CD4-positive, alpha-beta T cell treated with Interleukin-6 for 4 hours (primary cell): ENCODE data around the gene PLEKHA6.

Experiments
- DNase-seq: peaks from one replicate; pipeline ENCODE4 v3.0.0-alpha.2; 2020; ENCODE audit warnings: mixed read lengths

PLEKHA6 gene

GRCh38 chr1:204353213-204353910 lies 6.4 kb downstream of the PLEKHA6 start:
- no peak for DNase-seq

GRCh38 chr1:204350857-204351573 lies 8.7 kb downstream of the PLEKHA6 start:
- no peak for DNase-seq

- DNase-seq: no peak
These were observed 9.4 kb downstream of the PLEKHA6 start for GRCh38 chr1:204350312-204350711.

GRCh38 chr1:204349602-204350001 lies 10.1 kb downstream of the PLEKHA6 start:
- DNase-seq: no peak

- no peak for DNase-seq
These were observed 11.0 kb downstream of the PLEKHA6 start for GRCh38 chr1:204348722-204349121.

GRCh38 chr1:204348242-204348641 lies 11.5 kb downstream of the PLEKHA6 start:
- DNase-seq: no peak

GRCh38 chr1:204345941-204346645 lies 13.6 kb downstream of the PLEKHA6 start:
- no peak for DNase-seq

- no peak for DNase-seq
These were observed 14.3 kb downstream of the PLEKHA6 start for GRCh38 chr1:204345438-204345841.

GRCh38 chr1:204344665-204345355 lies 14.9 kb downstream of the PLEKHA6 start:
- no peak for DNase-seq

GRCh38 chr1:204343802-204344201 lies 15.9 kb downstream of the PLEKHA6 start:
- no peak for DNase-seq

GRCh38 chr1:204343247-204343646 lies 16.5 kb downstream of the PLEKHA6 start:
- no peak for DNase-seq

- DNase-seq: no peak
These were observed 17.4 kb downstream of the PLEKHA6 start for GRCh38 chr1:204342310-204342709.

GRCh38 chr1:204341380-204341779 lies 18.3 kb downstream of the PLEKHA6 start:
- no peak for DNase-seq

GRCh38 chr1:204340081-204340889 lies 19.4 kb downstream of the PLEKHA6 start:
- DNase-seq: no peak

- DNase-seq: no peak
These were observed 20.2 kb downstream of the PLEKHA6 start for GRCh38 chr1:204339541-204339940.

- DNase-seq: no peak
These were observed 20.7 kb downstream of the PLEKHA6 start for GRCh38 chr1:204338997-204339396.

GRCh38 chr1:204338360-204338759 lies 21.4 kb downstream of the PLEKHA6 start:
- no peak for DNase-seq

GRCh38 chr1:204337583-204337982 lies 22.1 kb downstream of the PLEKHA6 start:
- no peak for DNase-seq

- DNase-seq: no peak
These were observed 22.7 kb downstream of the PLEKHA6 start for GRCh38 chr1:204337036-204337429.

GRCh38 chr1:204336421-204337035 lies 23.2 kb downstream of the PLEKHA6 start:
- DNase-seq: no peak

GRCh38 chr1:204335533-204335932 lies 24.2 kb downstream of the PLEKHA6 start:
- DNase-seq: no peak

- DNase-seq: no peak
These were observed 24.6 kb downstream of the PLEKHA6 start for GRCh38 chr1:204335085-204335484.
